ENCODE results near the gene ALCAM. TPM values are rescaled to one million over a fixed set of nuclear protein-coding genes. Genes with fewer than 3 reads are reported as not detected.

ALCAM gene
- total and polyA plus RNA-seq, 2 of the 8 experiments (the other 6 are each of a cell fraction or from before 2014, with no cell fraction given): 10.8 to 33.0 TPM

DNA sequence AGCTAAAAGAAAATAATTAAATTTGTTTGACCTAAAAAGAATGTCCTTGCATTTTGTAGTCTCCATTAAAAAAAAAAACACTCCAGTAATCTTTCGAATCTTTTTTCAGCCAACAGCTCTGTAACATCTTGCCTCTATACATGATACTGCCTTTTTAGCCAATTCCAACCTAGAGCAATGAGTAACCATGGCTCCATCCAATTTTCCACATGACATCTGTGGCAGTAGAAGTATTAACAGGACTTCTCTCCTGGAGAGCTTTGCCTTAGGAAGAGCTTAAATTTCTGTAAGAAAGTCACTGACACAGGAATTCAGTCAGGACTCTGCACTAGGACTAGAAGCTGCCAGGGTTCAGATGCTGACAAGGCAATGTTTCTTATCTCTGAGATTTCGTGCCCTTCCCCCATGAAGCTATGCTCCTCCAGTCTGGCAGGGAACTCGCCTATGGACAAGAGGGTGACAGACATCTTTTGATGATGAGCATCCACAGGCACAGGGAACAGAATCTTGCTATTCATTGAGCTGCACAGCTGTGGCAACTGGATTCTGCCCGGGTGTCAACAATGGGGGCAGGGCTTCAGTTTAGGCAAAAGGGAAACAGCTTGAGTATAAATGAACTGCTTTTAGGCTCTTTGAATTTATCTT, 81.8 kb downstream of the ALCAM start (continued):
- TF ChIP-seq HDAC2 (IDR thresholded peaks at IDR 0.05; ENCODE audit: borderline replicate concordance in 1 of 2, low read depth in 2 of 2, low read length in 2 of 2): no peak
- TF ChIP-seq, protein P1, sequence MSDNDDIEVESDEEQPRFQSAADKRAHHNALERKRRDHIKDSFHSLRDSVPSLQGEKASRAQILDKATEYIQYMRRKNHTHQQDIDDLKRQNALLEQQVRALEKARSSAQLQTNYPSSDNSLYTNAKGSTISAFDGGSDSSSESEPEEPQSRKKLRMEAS (IDR thresholded peaks at IDR 0.05): no peak

All from H1 (cell line).